Measurements from ENCODE around the gene ASCC1.
"Not testable (repeated sequence)": the region's sequence is repeated elsewhere in the genome, so short reads cannot be mapped to it uniquely, and the experiment has no call there.

The ASCC1 gene

DNA sequence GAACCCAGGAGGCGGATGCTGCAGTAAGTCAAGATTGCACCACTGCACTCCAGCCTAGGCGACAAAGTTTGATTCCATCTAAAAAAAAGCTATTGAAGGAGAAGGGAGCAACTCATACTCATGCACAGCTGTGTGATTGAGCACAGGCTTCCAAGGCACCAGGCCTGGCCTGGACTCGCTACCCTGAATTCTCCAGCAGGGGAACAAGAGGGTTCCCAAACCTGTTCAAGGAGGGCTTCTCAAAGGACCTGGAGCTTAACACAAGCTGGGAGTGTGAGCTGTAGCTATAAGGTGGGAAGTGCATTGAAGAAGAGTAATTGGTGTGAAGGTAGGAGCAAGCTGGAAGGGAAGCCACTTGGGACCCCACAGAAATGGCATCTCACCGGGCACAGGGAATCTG lies 42.5 kb upstream of the ASCC1 start:
- Histone ChIP-seq H3K4me1 (ENCODE audit: control insufficient read depth in 2 of 2, insufficient read depth in 2 of 2, low read length in 2 of 2) (peaks cover 37 to 50% of the 10 kb centered on the region in 2 donors), H3K27me3 (ENCODE audit: control insufficient read depth in 2 of 2, insufficient read depth in 2 of 2, low read length in 2 of 2) (no peaks in the 10 kb centered on the region), H3K9ac (ENCODE audit: low read depth in 1 of 2, low read length in 2 of 2) (no peak overlapping the region), H3K9me3 (ENCODE audit: control insufficient read depth in 2 of 2, low read length in 2 of 2) (no peaks in the 10 kb centered on the region), H3K4me3 (ENCODE audit: low read length in 2 of 2) (no peak overlapping the region), H3K36me3 (ENCODE audit: control insufficient read depth in 2 of 2, insufficient read depth in 2 of 2, low read length in 2 of 2) (no peaks in the 10 kb centered on the region), H3K27ac (ENCODE audit: low read depth in 2 of 2, low read length in 2 of 2) (peak overlapping the region in 1 of 2 donors; percentile 48)

DNA sequence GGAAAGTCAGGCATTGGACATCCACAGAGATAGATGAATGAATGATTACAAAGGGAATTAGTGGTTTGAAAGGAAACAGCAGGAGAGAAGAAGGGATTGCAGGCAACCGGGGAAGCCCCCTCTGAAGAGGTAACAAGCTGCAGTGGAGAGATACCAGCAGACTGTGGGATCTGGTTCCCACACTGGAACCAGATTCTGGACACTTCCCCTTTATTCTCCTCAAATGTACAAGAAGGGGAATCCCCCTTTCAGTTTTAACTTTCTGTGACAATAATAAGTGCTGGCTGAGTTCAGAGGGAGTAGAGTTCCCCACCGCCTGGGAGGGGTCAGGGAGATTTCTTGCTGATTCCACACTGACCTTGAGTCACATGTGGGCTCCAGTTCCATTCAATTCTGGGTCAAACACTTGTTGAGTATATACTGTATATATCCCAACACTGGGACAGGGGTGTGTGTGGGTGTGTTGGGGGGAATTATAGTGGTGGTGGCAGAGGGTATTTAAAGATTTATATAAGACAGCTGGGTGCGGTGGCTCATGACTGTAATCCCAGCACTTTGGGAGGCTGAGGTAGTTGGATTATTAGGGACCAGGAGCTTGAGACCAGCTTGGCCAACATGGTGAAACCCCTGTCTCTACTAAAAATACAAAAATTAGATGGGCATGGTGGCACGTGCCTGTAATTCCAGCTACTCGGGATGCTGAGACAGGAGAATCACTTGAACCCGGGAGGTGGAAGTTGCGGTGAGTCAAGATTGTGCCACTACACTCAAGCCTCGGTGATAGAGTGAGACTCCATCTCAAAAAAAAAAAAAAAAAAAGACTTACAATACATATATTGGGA lies 41.2 kb upstream of the ASCC1 start:
- peak overlapping the region in 1 of 2 donors; percentile 13 for H3K4me3 ChIP-seq (ENCODE audit: low read length in 2 of 2)
- H3K9me3 ChIP-seq (ENCODE audit: control insufficient read depth in 2 of 2, low read length in 2 of 2): no peaks in the 10 kb centered on the region
- no peaks in the 10 kb centered on the region for H3K36me3 ChIP-seq (ENCODE audit: control insufficient read depth in 2 of 2, insufficient read depth in 2 of 2, low read length in 2 of 2)
- no peaks in the 10 kb centered on the region for H3K27me3 ChIP-seq (ENCODE audit: control insufficient read depth in 2 of 2, insufficient read depth in 2 of 2, low read length in 2 of 2)
- peak overlapping the region in 1 of 2 donors; percentile 31 for H3K27ac ChIP-seq (ENCODE audit: low read depth in 2 of 2, low read length in 2 of 2)
- peaks cover 35 to 45% of the 10 kb centered on the region in 2 donors for H3K4me1 ChIP-seq (ENCODE audit: control insufficient read depth in 2 of 2, insufficient read depth in 2 of 2, low read length in 2 of 2)
- H3K9ac ChIP-seq (ENCODE audit: low read depth in 1 of 2, low read length in 2 of 2): peak overlapping the region in 1 of 2 donors; percentile 34

GRCh38 chr10:72255977-72256729 lies 40.1 kb upstream of the ASCC1 start:
- peaks cover 27 to 36% of the 10 kb centered on the region in 2 donors for H3K4me1 ChIP-seq (ENCODE audit: control insufficient read depth in 2 of 2, insufficient read depth in 2 of 2, low read length in 2 of 2)
- H3K27ac ChIP-seq (ENCODE audit: low read depth in 2 of 2, low read length in 2 of 2): peak overlapping the region in 1 of 2 donors; percentile 87
- H3K27me3 ChIP-seq (ENCODE audit: control insufficient read depth in 2 of 2, insufficient read depth in 2 of 2, low read length in 2 of 2): no peaks in the 10 kb centered on the region
- no peak overlapping the region for H3K4me3 ChIP-seq (ENCODE audit: low read length in 2 of 2)
- H3K9ac ChIP-seq (ENCODE audit: low read depth in 1 of 2, low read length in 2 of 2): no peak overlapping the region
- H3K9me3 ChIP-seq (ENCODE audit: control insufficient read depth in 2 of 2, low read length in 2 of 2): no peaks in the 10 kb centered on the region
- H3K36me3 ChIP-seq (ENCODE audit: control insufficient read depth in 2 of 2, insufficient read depth in 2 of 2, low read length in 2 of 2): no peaks in the 10 kb centered on the region

GRCh38 chr10:72254813-72255568 lies 38.9 kb upstream of the ASCC1 start:
- Histone ChIP-seq H3K27me3 (ENCODE audit: control insufficient read depth in 2 of 2, insufficient read depth in 2 of 2, low read length in 2 of 2) (no peaks in the 10 kb centered on the region), H3K27ac (ENCODE audit: low read depth in 2 of 2, low read length in 2 of 2) (peak overlapping the region; percentile 87 to 88), H3K9me3 (ENCODE audit: control insufficient read depth in 2 of 2, low read length in 2 of 2) (no peaks in the 10 kb centered on the region), H3K4me1 (ENCODE audit: control insufficient read depth in 2 of 2, insufficient read depth in 2 of 2, low read length in 2 of 2) (peaks cover 23 to 29% of the 10 kb centered on the region in 2 donors), H3K36me3 (ENCODE audit: control insufficient read depth in 2 of 2, insufficient read depth in 2 of 2, low read length in 2 of 2) (no peaks in the 10 kb centered on the region), H3K9ac (ENCODE audit: low read depth in 1 of 2, low read length in 2 of 2) (peak overlapping the region; percentile 44 to 67), H3K4me3 (ENCODE audit: low read length in 2 of 2) (peak overlapping the region; percentile 42 to 48)

GRCh38 chr10:72253578-72253977 lies 37.5 kb upstream of the ASCC1 start:
- H3K4me3 ChIP-seq (ENCODE audit: low read length in 2 of 2): no peak overlapping the region

DNA sequence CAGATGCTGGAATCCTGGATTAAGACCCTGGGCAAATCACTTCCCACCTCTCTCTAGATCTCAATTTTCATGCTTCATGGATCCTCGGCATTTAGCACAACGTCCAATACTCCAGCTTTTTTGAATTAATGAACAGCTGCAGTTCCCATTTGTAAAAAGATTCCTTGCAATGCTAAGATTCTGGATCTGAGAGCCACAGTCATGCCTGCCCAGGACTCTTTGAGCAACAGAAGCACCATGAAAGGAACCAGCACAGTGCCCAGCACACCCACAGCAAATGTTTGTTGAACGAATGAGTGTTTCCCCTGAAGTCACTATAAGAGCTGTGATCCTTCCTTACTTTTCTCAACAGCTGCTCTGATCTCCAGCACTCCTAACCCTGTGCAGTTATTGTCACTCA lies 36.9 kb upstream of the ASCC1 start:
- Histone ChIP-seq H3K4me3 (ENCODE audit: low read length in 2 of 2) (no peak overlapping the region), H3K27ac (ENCODE audit: low read depth in 2 of 2, low read length in 2 of 2) (peak overlapping the region in 1 of 2 donors; percentile 6), H3K9me3 (ENCODE audit: control insufficient read depth in 2 of 2, low read length in 2 of 2) (no peaks in the 10 kb centered on the region), H3K27me3 (ENCODE audit: control insufficient read depth in 2 of 2, insufficient read depth in 2 of 2, low read length in 2 of 2) (no peaks in the 10 kb centered on the region), H3K9ac (ENCODE audit: low read depth in 1 of 2, low read length in 2 of 2) (no peak overlapping the region), H3K36me3 (ENCODE audit: control insufficient read depth in 2 of 2, insufficient read depth in 2 of 2, low read length in 2 of 2) (no peaks in the 10 kb centered on the region), H3K4me1 (ENCODE audit: control insufficient read depth in 2 of 2, insufficient read depth in 2 of 2, low read length in 2 of 2) (peaks cover 28 to 41% of the 10 kb centered on the region in 2 donors)

More at GRCh38 chr10:72253578-72253977, 37.5 kb upstream of the ASCC1 start:
- Histone ChIP-seq H3K27me3 (ENCODE audit: control insufficient read depth in 2 of 2, insufficient read depth in 2 of 2, low read length in 2 of 2) (no peaks in the 10 kb centered on the region), H3K9me3 (ENCODE audit: control insufficient read depth in 2 of 2, low read length in 2 of 2) (no peaks in the 10 kb centered on the region), H3K4me1 (ENCODE audit: control insufficient read depth in 2 of 2, insufficient read depth in 2 of 2, low read length in 2 of 2) (peaks cover 22 to 35% of the 10 kb centered on the region in 2 donors), H3K9ac (ENCODE audit: low read depth in 1 of 2, low read length in 2 of 2) (no peak overlapping the region), H3K27ac (ENCODE audit: low read depth in 2 of 2, low read length in 2 of 2) (peak overlapping the region in 1 of 2 donors; percentile 6), H3K36me3 (ENCODE audit: control insufficient read depth in 2 of 2, insufficient read depth in 2 of 2, low read length in 2 of 2) (no peaks in the 10 kb centered on the region)

GRCh38 chr10:72251635-72252034 lies 35.6 kb upstream of the ASCC1 start:
- Histone ChIP-seq H3K4me3 (ENCODE audit: low read length in 2 of 2) (no peak overlapping the region), H3K27me3 (ENCODE audit: control insufficient read depth in 2 of 2, insufficient read depth in 2 of 2, low read length in 2 of 2) (no peaks in the 10 kb centered on the region), H3K27ac (ENCODE audit: low read depth in 2 of 2, low read length in 2 of 2) (no peak overlapping the region), H3K9me3 (ENCODE audit: control insufficient read depth in 2 of 2, low read length in 2 of 2) (no peaks in the 10 kb centered on the region), H3K9ac (ENCODE audit: low read depth in 1 of 2, low read length in 2 of 2) (no peak overlapping the region), H3K36me3 (ENCODE audit: control insufficient read depth in 2 of 2, insufficient read depth in 2 of 2, low read length in 2 of 2) (no peaks in the 10 kb centered on the region), H3K4me1 (ENCODE audit: control insufficient read depth in 2 of 2, insufficient read depth in 2 of 2, low read length in 2 of 2) (peaks cover 30 to 38% of the 10 kb centered on the region in 2 donors)

- Histone ChIP-seq H3K36me3 (ENCODE audit: control insufficient read depth in 2 of 2, insufficient read depth in 2 of 2, low read length in 2 of 2) (no peaks in the 10 kb centered on the region), H3K27ac (ENCODE audit: low read depth in 2 of 2, low read length in 2 of 2) (peak overlapping the region in 1 of 2 donors; percentile 16), H3K9me3 (ENCODE audit: control insufficient read depth in 2 of 2, low read length in 2 of 2) (no peaks in the 10 kb centered on the region), H3K4me3 (ENCODE audit: low read length in 2 of 2) (no peak overlapping the region), H3K27me3 (ENCODE audit: control insufficient read depth in 2 of 2, insufficient read depth in 2 of 2, low read length in 2 of 2) (no peaks in the 10 kb centered on the region), H3K4me1 (ENCODE audit: control insufficient read depth in 2 of 2, insufficient read depth in 2 of 2, low read length in 2 of 2) (peaks cover 30 to 36% of the 10 kb centered on the region in 2 donors), H3K9ac (ENCODE audit: low read depth in 1 of 2, low read length in 2 of 2) (peak overlapping the region in 1 of 2 donors; percentile 15)
These were observed 34.6 kb upstream of the ASCC1 start for GRCh38 chr10:72250666-72251065.

DNA sequence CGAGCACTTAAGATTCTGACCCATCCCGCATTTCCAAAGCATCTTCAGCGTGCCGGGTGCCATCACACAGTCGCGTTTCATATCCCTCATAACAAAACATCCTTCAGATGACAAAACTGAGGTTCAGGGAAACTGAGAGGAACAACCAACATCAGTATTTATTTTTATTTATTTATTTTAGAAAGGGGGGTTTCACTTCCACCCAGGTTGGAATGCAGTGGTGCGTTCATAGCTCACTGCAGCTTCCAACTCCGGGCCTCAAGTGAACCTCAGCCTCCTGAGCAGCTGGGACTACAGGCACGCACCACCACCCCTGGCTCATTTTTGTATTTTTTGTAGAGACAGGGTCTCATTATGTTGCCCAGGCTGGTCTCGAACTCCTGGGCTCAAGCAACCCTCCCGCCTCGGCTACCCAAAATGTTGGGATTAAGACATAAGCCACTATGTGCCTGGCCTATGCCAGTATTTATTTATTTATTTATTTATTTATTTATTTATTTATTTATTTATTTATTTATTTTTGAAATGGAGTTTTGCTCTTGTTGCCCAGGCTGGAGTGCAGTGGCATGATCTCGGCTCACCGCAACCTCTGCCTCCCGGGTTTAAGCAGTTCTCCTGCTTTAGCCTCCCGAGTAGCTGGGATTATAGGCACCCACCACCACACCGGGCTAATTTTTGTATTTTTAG lies 33.2 kb upstream of the ASCC1 start:
- peak overlapping the region in 1 of 2 donors; percentile 62 for H3K4me3 ChIP-seq (ENCODE audit: low read length in 2 of 2)
- peak overlapping the region; percentile 70 to 74 for H3K9ac ChIP-seq (ENCODE audit: low read depth in 1 of 2, low read length in 2 of 2)
- peaks cover 27 to 34% of the 10 kb centered on the region in 2 donors for H3K4me1 ChIP-seq (ENCODE audit: control insufficient read depth in 2 of 2, insufficient read depth in 2 of 2, low read length in 2 of 2)
- H3K27ac ChIP-seq (ENCODE audit: low read depth in 2 of 2, low read length in 2 of 2): peak overlapping the region; percentile 93 to 96
- not testable (repeated sequence) for H3K27me3 ChIP-seq (ENCODE audit: control insufficient read depth in 2 of 2, insufficient read depth in 2 of 2, low read length in 2 of 2); H3K9me3 ChIP-seq (ENCODE audit: control insufficient read depth in 2 of 2, low read length in 2 of 2); H3K36me3 ChIP-seq (ENCODE audit: control insufficient read depth in 2 of 2, insufficient read depth in 2 of 2, low read length in 2 of 2)
